Astrocyte of the spinal cord (primary cell): ENCODE measurements around the gene CYP27C1.

Source experiments
- DNase-seq: peaks from one replicate; pipeline ENCODE4 v3.0.0; 2011; ENCODE audit warnings: low read depth, low spot score
- H3K4me3 ChIP-seq: 2 replicates; pipeline ENCODE4 v1.5.1; 2011; ENCODE audit warnings: low read depth, mild to moderate bottlenecking, low read length, moderate library complexity
- in situ Hi-C: cut with HindIII; loops from 2 replicates; pipeline ENCODE4 v1.10.0; 2017; ENCODE audit warnings: low sequenced_read_pairs
- TF ChIP-seq, protein P1 (sequence below): IDR thresholded peaks from 2 replicates; pipeline ENCODE4 v1.5.1; 2012; ENCODE audit warnings: low read depth, mild to moderate bottlenecking, low read length, inconsistent platforms

The CYP27C1 gene, protein sequence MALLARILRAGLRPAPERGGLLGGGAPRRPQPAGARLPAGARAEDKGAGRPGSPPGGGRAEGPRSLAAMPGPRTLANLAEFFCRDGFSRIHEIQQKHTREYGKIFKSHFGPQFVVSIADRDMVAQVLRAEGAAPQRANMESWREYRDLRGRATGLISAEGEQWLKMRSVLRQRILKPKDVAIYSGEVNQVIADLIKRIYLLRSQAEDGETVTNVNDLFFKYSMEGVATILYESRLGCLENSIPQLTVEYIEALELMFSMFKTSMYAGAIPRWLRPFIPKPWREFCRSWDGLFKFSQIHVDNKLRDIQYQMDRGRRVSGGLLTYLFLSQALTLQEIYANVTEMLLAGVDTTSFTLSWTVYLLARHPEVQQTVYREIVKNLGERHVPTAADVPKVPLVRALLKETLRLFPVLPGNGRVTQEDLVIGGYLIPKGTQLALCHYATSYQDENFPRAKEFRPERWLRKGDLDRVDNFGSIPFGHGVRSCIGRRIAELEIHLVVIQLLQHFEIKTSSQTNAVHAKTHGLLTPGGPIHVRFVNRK

DNA sequence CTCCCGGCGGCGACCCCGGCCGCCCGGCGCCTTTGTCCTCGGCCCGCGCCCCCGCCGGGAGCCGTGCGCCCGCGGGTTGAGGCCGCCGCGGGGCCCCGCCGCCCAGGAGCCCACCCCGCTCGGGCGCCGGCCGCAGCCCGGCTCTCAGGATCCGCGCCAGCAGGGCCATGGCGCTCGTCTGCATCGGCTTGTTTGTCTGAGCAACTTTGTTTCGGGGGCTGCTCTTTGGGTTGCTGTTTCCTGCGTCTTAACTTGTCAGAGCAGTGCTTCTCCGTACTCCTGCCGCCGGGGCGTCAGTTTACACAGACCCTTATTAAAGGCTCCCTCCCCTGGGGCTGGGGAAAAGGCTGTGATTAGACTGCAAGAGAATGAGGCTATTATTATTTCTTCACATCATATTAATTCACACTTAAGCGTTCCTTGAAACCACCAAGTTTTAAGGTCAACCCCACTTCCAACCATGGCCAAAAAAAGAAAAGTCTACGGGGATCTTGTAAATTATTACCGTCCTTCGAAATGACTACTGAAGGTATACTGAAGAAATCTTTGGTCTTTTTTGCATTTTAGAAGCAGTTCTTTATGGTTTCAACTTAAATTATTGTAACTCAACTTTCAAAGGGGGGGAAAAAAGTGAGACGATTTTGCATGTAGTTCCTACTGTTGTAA lies at the start of gene CYP27C1:
TSS of gene CYP27C1 (minus strand) at position 198 of the 666 bp plus-strand sequence. CDS start at position 169, 29 bp downstream.
- peak; percentile 36 for DNase-seq
- in situ Hi-C loops, result no loop called here

DNA sequence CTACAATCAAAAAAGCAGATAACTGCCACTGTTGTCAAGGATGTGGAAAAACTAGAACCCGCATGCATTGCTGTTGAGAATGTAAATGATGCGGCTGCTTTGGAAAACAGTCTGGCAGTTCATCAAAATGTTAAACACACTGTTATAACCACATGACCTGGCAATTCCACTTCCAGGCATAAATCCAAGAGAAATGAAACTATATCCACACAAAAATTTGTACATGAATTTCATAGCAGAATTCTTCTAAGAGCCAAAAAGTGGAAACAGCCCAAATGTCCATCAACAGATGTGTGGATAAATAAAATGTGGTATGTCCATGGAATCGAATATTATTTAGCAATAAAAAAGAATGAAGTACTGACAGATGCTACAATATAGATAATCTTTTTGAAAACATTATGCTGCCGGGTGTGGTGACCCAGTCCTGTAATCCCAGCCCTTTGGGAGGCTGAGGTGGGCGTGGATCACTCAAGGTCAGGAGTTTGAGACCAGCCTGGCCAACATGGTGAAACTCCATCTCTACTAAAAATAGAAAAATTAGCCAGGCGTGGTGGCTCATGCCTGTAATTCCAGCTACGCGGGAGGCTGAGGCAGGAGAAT lies 41.8 kb upstream of the CYP27C1 start:
- no peak overlapping the region for H3K4me3 ChIP-seq
- in situ Hi-C loops, result no loop called here
- TF ChIP-seq, protein P1, sequence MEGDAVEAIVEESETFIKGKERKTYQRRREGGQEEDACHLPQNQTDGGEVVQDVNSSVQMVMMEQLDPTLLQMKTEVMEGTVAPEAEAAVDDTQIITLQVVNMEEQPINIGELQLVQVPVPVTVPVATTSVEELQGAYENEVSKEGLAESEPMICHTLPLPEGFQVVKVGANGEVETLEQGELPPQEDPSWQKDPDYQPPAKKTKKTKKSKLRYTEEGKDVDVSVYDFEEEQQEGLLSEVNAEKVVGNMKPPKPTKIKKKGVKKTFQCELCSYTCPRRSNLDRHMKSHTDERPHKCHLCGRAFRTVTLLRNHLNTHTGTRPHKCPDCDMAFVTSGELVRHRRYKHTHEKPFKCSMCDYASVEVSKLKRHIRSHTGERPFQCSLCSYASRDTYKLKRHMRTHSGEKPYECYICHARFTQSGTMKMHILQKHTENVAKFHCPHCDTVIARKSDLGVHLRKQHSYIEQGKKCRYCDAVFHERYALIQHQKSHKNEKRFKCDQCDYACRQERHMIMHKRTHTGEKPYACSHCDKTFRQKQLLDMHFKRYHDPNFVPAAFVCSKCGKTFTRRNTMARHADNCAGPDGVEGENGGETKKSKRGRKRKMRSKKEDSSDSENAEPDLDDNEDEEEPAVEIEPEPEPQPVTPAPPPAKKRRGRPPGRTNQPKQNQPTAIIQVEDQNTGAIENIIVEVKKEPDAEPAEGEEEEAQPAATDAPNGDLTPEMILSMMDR, result no peak
- peak; percentile 2 for DNase-seq

More for the DNA sequence above, at the start of gene CYP27C1:
- TF ChIP-seq, protein P1, result no peak
- peak within 1 kb of the TSS; percentile 67 for H3K4me3 ChIP-seq

DNA sequence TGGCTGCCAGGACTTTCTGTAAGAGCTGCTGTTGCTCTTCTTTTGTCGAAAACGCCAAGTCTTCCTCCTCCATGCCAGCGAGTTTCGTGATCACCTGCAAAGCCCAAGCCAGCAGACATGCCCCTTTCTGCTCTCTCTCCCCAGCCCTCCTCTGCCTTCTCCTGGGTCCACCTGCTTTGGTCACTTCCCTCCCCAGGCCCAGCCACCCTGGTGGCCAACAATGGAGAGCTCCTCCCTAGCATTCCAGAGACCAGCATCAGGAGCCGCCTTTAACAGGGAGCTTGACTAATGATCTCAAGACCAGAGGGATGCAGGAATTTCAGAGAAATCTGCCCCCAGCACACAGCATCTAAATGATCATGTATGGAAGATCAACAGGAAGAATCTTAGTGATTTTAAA lies 39.3 kb upstream of the CYP27C1 start:
- in situ Hi-C loops, result no loop called here
- DNase-seq, result no peak
- H3K4me3 ChIP-seq, result no peak overlapping the region
- TF ChIP-seq, protein P1, result no peak

DNA sequence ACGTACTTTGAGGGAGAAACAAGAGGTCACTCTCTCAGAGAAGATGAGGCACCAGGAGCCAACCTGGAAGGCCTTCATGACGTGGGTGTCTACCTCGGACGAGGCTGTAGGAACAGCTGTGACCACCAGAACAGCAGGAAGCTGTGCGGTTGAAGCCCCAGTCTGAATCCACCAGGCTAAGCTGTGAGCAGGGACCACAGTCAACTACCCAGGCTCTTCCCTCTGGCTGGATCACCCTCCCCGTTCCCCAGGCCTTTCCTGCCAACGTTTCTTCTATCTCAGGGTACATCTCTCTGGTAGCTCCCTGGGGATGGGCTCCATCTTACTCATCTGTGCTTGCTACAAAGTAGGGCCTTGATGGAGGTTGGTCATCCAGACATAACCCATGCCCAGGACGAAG lies 36.8 kb upstream of the CYP27C1 start:
- H3K4me3 ChIP-seq, result no peak overlapping the region
- in situ Hi-C loops, result no loop called here
- TF ChIP-seq, protein P1, result no peak
- no peak for DNase-seq

DNA sequence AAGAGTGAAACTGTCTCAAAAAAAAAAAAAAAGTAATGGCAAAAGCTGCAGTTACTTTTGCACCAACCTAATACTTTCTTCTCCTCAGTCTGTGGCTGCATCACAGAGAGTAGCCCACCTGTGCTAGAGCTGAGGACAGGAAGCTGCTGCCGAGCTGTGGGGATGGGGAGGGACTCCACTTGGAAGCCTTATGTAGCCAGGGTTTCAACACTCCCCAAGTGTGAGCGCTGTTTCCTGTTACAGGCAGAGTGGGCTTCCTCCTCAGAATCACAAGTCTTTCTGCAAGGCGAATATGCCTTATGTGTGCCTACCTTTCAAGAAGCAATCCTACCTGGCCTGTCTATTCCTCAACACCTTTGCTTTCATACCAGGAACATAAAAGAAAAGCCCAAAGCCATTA lies 36.3 kb upstream of the CYP27C1 start:
- in situ Hi-C loops, result no loop called here
- no peak overlapping the region for H3K4me3 ChIP-seq
- TF ChIP-seq, protein P1, result no peak
- DNase-seq, result no peak

DNA sequence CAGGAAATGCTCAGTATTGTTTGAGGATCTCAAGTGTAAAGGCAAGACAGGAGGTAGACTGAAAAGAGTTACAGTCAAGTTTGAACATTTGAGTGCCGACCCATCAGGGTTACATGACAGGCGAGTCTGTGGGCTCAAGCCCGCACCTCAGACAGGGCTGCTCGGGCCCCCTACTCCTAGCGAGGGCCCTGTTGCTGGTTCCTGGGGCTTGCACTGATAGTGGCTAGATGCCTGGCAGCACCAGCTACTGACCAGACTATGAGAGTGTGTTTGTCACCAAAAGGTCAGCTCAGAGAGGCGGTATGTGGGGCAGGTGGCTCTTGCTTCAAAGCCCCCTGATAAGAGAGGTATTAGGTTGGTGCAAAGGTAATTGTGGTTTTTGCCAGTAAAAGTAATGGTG lies 35.6 kb upstream of the CYP27C1 start:
- in situ Hi-C loops, result no loop called here
- DNase-seq, result no peak
- no peak overlapping the region for H3K4me3 ChIP-seq
- TF ChIP-seq, protein P1, result no peak
